Chondrocyte (in vitro differentiated cells): ENCODE measurements around the gene PLEKHJ1. TPM values are rescaled to one million over a fixed set of nuclear protein-coding genes. Genes with fewer than 3 reads are reported as not detected.
"Not testable (repeated sequence)": the region's sequence is repeated elsewhere in the genome, so short reads cannot be mapped to it uniquely, and the experiment has no call there.

Experiments used
- DNase-seq: peaks from one replicate; pipeline ENCODE4 v3.0.0; 2021; ENCODE audit warnings: mixed read lengths, low spot score
- H3K27ac Mint-ChIP-seq: one replicate; pipeline ENCODE4 v1.8.0; 2021; ENCODE audit warnings: mild to moderate bottlenecking, moderate library complexity, mixed read lengths; ENCODE audit not compliant: unreplicated experiment
- H3K27me3 Mint-ChIP-seq: 2 replicates; pipeline ENCODE4 v1.8.0; 2021; ENCODE audit warnings: low read depth, mixed read lengths
- H3K36me3 Mint-ChIP-seq: 2 replicates; pipeline ENCODE4 v1.8.0; 2021; ENCODE audit warnings: low read depth, mixed read lengths
- H3K4me1 Mint-ChIP-seq: 2 replicates; pipeline ENCODE4 v1.8.0; 2021; ENCODE audit warnings: low read depth, mild to moderate bottlenecking, mixed read lengths
- H3K4me3 Mint-ChIP-seq: one replicate; pipeline ENCODE4 v1.8.0; 2021; ENCODE audit warnings: mild to moderate bottlenecking, moderate library complexity, mixed read lengths; ENCODE audit not compliant: unreplicated experiment
- H3K9me3 Mint-ChIP-seq: 2 replicates; pipeline ENCODE4 v1.8.0; 2021; ENCODE audit warnings: low read depth, mixed read lengths
- total RNA-seq: library from RNA; stranded (reverse); gene quantifications from 3 replicates; pipeline ENCODE4 v1.2.1, GENCODE V29; 2021
- TF ChIP-seq, protein P1 (sequence below): fragments of 200-600 bp; sonication (generic); IDR thresholded peaks from 2 replicates; pipeline ENCODE4 v1.5.0; 2021; ENCODE audit warnings: antibody characterized with exemption, mild to moderate bottlenecking, moderate library complexity

The PLEKHJ1 gene
- total RNA-seq, 1 donor from 2014 or later, result 42.4 TPM

DNA sequence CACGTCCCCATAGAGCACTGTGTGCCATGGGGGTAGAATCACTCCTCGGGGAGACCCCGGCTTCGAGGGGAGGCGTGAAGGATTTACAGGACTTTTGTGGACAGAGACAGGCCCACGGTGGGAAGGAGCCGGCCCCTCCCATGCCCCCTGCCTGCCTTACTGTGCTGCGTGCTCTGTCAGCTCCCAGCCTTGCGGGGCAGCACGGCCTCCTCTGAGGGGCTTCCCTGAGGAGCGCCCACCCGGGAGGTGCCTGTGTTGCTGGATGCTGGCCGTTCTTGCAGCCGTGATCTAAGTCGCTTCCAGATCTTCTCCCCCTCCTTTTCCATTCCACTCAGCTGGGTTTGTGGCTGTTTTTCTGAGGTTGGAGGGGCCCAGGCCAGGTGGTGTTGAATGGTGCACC is 29.1 kb downstream of the PLEKHJ1 start:
- Mint-ChIP-seq H3K4me1 (peaks cover 19% of the 10 kb centered on the region), H3K27me3 (no peaks in the 10 kb centered on the region), H3K27ac (no peak overlapping the region), H3K36me3 (peaks cover 10% of the 10 kb centered on the region), H3K9me3 (no peaks in the 10 kb centered on the region), H3K4me3 (no peak overlapping the region)
- TF ChIP-seq, protein P1, sequence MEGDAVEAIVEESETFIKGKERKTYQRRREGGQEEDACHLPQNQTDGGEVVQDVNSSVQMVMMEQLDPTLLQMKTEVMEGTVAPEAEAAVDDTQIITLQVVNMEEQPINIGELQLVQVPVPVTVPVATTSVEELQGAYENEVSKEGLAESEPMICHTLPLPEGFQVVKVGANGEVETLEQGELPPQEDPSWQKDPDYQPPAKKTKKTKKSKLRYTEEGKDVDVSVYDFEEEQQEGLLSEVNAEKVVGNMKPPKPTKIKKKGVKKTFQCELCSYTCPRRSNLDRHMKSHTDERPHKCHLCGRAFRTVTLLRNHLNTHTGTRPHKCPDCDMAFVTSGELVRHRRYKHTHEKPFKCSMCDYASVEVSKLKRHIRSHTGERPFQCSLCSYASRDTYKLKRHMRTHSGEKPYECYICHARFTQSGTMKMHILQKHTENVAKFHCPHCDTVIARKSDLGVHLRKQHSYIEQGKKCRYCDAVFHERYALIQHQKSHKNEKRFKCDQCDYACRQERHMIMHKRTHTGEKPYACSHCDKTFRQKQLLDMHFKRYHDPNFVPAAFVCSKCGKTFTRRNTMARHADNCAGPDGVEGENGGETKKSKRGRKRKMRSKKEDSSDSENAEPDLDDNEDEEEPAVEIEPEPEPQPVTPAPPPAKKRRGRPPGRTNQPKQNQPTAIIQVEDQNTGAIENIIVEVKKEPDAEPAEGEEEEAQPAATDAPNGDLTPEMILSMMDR, result no peak
- no peak for DNase-seq

DNA sequence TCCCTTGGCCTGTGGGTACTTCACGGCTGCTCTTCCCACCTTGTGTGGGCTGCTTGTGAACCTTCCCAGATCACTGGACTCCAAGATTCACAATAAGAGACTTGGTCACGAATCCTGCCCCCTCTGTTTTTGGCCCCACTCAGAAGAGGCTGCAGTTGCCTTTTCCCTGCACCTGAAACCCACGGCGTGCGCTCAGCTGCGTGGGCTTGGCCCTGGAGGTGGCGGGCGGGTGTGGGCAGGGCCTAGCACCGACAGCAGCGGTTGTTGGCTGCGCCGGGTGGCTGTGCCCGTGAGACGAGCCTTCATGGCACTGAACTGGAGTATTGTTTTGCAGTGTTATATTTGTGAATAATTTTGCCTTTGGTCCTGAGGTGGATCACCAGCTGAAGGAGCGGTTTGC is 33.8 kb downstream of the PLEKHJ1 start:
- no peak overlapping the region for H3K27ac Mint-ChIP-seq

DNA sequence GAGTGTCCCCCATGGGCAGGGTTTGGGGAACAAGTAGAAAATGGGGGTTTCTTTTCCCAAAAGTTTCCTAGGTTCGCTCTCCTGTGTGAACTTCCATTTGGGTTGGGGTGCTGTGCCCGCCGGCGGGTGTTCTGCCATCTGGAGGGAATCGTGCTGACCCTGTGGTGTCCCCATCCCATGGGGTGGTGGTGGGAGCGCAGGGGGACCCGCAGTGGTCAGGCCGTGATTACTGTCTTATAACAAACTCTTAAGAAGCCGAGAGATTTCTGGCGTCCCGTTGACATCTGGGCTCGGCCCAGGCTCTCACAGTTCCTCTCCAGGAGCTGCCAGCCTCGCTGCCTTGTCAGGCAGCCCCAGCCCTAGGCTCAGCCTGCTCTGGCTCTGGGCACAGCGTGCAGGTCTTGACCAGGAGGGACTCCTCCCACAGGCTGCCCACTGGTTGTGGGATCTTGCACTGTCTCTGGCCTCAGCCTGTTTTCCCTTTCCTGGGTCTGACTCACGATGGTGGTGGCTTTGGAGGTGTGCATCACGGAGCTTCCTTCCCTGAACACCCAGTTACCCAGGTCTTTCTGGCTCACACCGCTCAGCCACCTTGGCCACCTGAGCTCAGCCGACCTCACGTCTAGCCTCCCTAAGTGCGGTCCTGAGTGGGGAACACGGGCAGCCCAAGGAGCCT is 34.5 kb downstream of the PLEKHJ1 start:
- peaks cover 4% of the 10 kb centered on the region for H3K36me3 Mint-ChIP-seq
- H3K27me3 Mint-ChIP-seq, result no peaks in the 10 kb centered on the region
- H3K9me3 Mint-ChIP-seq, result no peaks in the 10 kb centered on the region
- DNase-seq, result no peak
- no peak overlapping the region for H3K4me3 Mint-ChIP-seq
- no peak overlapping the region for H3K27ac Mint-ChIP-seq
- TF ChIP-seq, protein P1, result no peak
- H3K4me1 Mint-ChIP-seq, result peaks cover 15% of the 10 kb centered on the region

More for the DNA sequence above, 33.8 kb downstream of the PLEKHJ1 start:
- TF ChIP-seq, protein P1, result no peak
- no peak overlapping the region for H3K4me3 Mint-ChIP-seq
- H3K4me1 Mint-ChIP-seq, result peaks cover 15% of the 10 kb centered on the region
- no peak for DNase-seq
- no peaks in the 10 kb centered on the region for H3K9me3 Mint-ChIP-seq
- peaks cover 4% of the 10 kb centered on the region for H3K36me3 Mint-ChIP-seq
- H3K27me3 Mint-ChIP-seq, result no peaks in the 10 kb centered on the region

DNA sequence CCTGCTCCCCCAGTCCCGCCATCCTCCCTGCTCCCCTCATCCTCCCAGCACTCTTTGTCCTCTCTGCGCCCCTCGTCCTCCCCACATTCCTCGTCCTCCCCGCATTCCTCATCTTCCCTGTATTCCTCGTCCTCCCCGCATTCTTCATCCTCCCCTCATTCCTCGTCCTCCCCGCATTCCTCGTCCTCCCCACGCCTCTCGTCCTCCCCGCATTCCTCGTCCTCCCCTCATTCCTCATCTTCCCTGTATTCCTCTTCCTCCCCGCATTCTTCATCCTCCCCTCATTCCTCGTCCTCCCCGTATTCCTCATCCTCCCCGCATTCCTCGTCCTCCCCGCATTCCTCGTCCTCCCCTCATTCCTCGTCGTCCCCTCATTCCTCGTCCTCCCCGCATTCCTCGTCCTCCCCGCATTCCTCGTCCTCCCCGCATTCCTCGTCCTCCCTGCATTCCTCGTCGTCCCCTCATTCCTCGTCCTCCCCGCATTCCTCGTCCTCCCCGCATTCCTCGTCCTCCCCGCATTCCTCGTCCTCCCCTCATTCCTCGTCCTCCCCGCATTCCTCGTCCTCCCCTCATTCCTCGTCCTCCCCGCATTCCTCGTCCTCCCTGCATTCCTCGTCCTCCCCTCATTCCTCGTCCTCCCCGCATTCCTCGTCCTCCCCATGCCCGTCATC is 35.4 kb downstream of the PLEKHJ1 start:
- H3K27me3 Mint-ChIP-seq, H3K4me3 Mint-ChIP-seq, DNase-seq, H3K9me3 Mint-ChIP-seq, H3K36me3 Mint-ChIP-seq, H3K27ac Mint-ChIP-seq: not testable (repeated sequence)
- peaks cover 14% of the 10 kb centered on the region for H3K4me1 Mint-ChIP-seq

DNA sequence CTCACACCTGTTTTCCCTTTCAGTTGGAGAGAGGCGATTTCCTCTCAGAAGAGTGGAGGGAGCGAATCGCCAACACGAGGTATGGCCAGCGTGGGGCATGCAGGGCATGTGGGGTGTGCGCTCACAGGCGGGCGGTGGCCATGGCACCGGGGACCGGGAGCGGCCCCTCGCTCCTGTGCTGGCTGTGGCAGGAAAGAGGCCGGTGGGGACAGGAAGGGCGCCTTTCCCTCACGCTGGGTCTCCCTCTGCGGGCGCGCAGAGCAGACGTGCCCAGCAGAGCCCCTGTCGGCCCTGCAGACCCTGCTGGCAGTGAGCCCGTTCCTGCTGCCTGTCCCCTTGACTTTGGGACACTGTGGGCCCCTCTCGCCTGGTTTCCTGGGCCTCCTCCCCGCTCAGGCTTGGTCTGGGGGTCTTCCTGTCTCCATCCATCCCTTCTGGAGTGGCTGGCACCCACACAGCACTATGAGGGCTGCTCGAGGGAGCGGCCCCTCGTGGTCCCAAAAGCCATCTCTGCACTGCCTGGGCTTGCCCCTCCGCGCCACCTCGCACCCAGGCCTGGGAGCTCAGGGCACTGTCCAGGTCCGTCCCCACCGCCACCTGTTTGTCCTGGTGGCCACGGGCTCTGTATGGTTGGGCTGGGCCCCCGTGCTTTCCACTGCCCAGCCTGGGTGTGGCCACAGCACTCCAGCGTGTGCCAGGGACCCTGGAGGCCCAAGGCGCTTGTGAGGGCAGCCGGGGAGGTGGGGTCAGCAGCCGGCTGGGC is 36.1 kb downstream of the PLEKHJ1 start:
- H3K27ac Mint-ChIP-seq, result no peak overlapping the region
- H3K4me1 Mint-ChIP-seq, result peaks cover 7% of the 10 kb centered on the region
- H3K27me3 Mint-ChIP-seq, result no peaks in the 10 kb centered on the region
- no peak for DNase-seq
- TF ChIP-seq, protein P1, result no peak
- H3K9me3 Mint-ChIP-seq, result no peaks in the 10 kb centered on the region
- H3K36me3 Mint-ChIP-seq, result peaks cover 3% of the 10 kb centered on the region
- no peak overlapping the region for H3K4me3 Mint-ChIP-seq
